Peyer's patch (tissue), 4 donors: ENCODE results near the gene STK17A. TPM values are rescaled to one million over a fixed set of nuclear protein-coding genes. Genes with fewer than 3 reads are reported as not detected.
"Not testable (repeated sequence)": the region's sequence is repeated elsewhere in the genome, so short reads cannot be mapped to it uniquely, and the experiment has no call there.

Experiments
- DNase-seq, 3 donors: peaks; one replicate each; pipeline ENCODE4 v3.0.0-alpha.2; 2017 to 2019
- H3K27ac ChIP-seq, 4 donors: fragments of 200-600 bp; sonication (generic); one replicate each; pipeline ENCODE4 v1.5.1; 2016 to 2019
- H3K27me3 ChIP-seq, 2 donors: fragments of 200-600 bp; sonication (generic); one replicate each; pipeline ENCODE4 v1.5.1; 2019
- H3K36me3 ChIP-seq, 3 donors: fragments of 200-600 bp; sonication (generic); one replicate each; pipeline ENCODE4 v1.5.1; 2016 to 2019
- H3K4me1 ChIP-seq, 4 donors: fragments of 200-600 bp; sonication (generic); one replicate each; pipeline ENCODE4 v1.5.1; 2016 to 2019
- H3K4me3 ChIP-seq, 4 donors: fragments of 200-600 bp; sonication (generic); 1 replicate in 3 of 4; 2 replicates in 1 of 4; pipeline ENCODE4 v1.5.1; 2016 to 2019; ENCODE audit warnings: mild to moderate bottlenecking in 1 of 4
- H3K9me3 ChIP-seq, 4 donors: fragments of 200-600 bp; sonication (generic); one replicate each; pipeline ENCODE4 v1.5.1; 2016 to 2019; ENCODE audit warnings: mild to moderate bottlenecking in 1 of 4
- POLR2A ChIP-seq, 2 donors: fragments of 450-650 bp; IDR thresholded peaks; one replicate each; pipeline ENCODE4 v1.5.1; 2017; ENCODE audit warnings: antibody characterized with exemption in 2 of 2, mild to moderate bottlenecking in 2 of 2, moderate library complexity in 2 of 2
- total RNA-seq, 4 donors: library from RNA; depleted of rRNA; stranded (reverse); fragments of >200 nt; gene quantifications; one replicate each; pipeline ENCODE4 v1.1.0, GENCODE V29; 2016
- TF ChIP-seq, protein P1 (sequence below), 6 experiments: fragments of 450-650 bp in 4 of 6; fragments of 200-600 bp in 2 of 6; sonication (generic) in 1 of 6; IDR thresholded peaks; one replicate each; pipeline ENCODE4 v1.5.1; 2017 to 2019; ENCODE audit warnings: antibody characterized with exemption in 6 of 6, mild to moderate bottlenecking in 3 of 6, moderate library complexity in 1 of 6

STK17A gene
- total RNA-seq, 4 donors from 2014 or later, result 16.0 to 66.8 (median 17.7) TPM

DNA sequence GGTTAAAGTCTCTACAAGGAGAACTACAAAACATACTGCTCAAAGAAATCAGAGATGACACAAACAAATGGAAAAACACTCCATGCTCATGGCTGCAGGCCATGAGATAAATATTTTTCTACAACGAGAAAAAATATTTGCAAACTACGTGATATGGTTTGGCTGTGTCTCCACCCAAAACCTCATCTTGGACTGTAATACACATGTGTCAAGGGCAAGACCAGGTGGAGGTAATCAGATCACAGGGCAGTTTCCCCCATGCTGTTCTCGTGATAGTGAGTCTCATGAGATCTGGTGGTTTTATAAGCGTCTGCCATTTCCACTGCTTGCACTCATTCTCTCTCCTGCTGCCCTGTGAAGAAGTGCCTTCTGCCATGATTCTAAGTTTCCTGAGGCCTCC lies 88.6 kb downstream of the STK17A start:
- H3K27ac ChIP-seq, result no peak overlapping the region
- no peaks in the 10 kb centered on the region for H3K27me3 ChIP-seq
- DNase-seq, result no peak
- no peak overlapping the region for H3K4me3 ChIP-seq
- TF ChIP-seq, protein P1, sequence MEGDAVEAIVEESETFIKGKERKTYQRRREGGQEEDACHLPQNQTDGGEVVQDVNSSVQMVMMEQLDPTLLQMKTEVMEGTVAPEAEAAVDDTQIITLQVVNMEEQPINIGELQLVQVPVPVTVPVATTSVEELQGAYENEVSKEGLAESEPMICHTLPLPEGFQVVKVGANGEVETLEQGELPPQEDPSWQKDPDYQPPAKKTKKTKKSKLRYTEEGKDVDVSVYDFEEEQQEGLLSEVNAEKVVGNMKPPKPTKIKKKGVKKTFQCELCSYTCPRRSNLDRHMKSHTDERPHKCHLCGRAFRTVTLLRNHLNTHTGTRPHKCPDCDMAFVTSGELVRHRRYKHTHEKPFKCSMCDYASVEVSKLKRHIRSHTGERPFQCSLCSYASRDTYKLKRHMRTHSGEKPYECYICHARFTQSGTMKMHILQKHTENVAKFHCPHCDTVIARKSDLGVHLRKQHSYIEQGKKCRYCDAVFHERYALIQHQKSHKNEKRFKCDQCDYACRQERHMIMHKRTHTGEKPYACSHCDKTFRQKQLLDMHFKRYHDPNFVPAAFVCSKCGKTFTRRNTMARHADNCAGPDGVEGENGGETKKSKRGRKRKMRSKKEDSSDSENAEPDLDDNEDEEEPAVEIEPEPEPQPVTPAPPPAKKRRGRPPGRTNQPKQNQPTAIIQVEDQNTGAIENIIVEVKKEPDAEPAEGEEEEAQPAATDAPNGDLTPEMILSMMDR (IDR thresholded peaks at IDR 0.05), result no peak
- TF ChIP-seq POLR2A (IDR thresholded peaks at IDR 0.05), result no peak
- H3K9me3 ChIP-seq, result no peaks in the 10 kb centered on the region
- H3K4me1 ChIP-seq, result peaks cover 0 to 6% (median 0%) of the 10 kb centered on the region in 4 donors
- no peaks in the 10 kb centered on the region for H3K36me3 ChIP-seq

DNA sequence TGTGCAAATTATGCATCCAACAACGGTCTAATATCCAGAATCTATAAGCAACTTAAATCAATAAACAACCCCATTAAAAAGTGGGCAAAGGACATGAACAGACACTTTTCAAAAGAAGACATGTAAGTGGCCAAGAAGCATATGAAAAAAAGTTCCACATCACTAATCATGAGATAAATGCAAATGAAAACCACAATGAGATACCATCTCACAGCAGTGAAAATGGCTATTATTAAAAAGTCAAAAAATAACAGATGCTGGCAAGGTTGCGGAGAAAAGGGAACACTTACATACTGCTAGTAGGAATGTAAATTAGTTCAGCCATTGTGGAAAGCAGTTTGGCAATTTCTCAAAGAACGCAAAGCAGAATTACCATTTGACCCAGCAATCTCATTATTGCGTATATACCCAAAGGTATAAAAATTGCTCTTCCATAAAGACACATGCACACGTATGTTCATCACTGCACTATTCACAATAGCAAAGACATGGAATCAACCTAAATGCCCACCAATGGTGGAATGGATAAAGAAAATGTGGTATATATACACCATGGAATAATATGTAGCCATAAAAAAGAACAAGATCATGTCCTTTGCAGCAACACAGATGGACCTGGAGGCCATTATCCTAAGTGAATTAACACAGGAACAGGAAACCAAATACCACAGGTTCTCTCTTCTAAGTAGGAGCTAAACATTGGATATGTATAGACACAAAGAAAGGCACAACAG lies 90.5 kb downstream of the STK17A start:
- H3K27me3 ChIP-seq, H3K4me1 ChIP-seq, H3K4me3 ChIP-seq, H3K27ac ChIP-seq, H3K9me3 ChIP-seq, H3K36me3 ChIP-seq, DNase-seq: not testable (repeated sequence)

DNA sequence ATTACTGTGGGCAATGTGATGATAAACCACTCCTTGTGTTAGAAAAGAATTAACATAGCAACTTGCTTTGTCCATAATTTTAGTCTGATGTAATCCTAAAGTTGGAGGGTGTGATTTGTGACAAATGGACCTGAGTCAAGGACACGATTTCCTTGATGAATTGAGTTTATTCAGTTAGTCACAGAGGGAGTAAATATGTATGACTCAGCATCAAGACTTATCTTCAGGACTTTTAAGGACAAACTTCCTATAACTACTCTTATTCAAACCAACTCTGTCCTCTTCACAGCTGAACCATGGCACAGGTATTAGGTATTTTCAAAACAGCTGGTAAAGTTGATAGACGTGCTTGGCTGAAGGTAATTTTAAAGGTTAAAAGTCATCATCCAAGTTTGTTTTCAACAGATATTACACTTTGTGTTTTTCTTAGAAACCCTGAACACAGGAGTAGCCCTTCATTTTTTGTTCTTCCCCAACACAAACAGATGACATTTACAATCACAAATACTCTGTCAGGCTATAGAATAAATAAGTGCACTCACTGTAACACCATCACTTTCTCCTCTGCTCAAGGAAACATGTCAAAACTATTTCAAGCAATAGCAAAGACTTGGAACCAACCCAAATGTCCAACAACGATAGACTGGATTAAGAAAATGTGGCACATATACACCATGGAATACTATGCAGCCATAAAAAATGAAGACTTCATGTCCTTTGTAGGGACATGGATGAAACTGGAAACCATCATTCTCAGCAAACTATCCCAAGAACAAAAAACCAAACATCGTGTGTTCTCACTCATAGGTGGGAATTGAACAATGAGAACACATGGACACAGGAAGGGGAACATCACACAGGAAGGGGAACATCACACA lies 91.9 kb downstream of the STK17A start:
- Histone ChIP-seq H3K36me3 (no peaks in the 10 kb centered on the region), H3K9me3 (no peaks in the 10 kb centered on the region), H3K27ac (peak overlapping the region in 1 of 4 donors; percentile 10), H3K4me1 (peaks cover 0 to 10% (median 2%) of the 10 kb centered on the region in 4 donors), H3K27me3 (no peaks in the 10 kb centered on the region), H3K4me3 (no peak overlapping the region)
- DNase-seq, result no peak
- TF ChIP-seq, protein P1 (IDR thresholded peaks at IDR 0.05), result no peak
- TF ChIP-seq POLR2A (IDR thresholded peaks at IDR 0.05), result no peak

Other genes with a start within 250 kb of the STK17A start
- 10 to 100 TPM; 34.0 to 84.2 (median 54.4) TPM for gene COA1, start 146.4 kb downstream of the STK17A start, total RNA-seq
- 10 to 100 TPM in 3 of 4 donors, 1 to 10 TPM in 1; 2.8 to 38.8 (median 11.5) TPM for gene BLVRA, start 175.6 kb downstream of the STK17A start, total RNA-seq